Esophagus squamous epithelium (tissue), 5 donors: Measurements from ENCODE around the gene JAZF1. TPM values are rescaled to one million over a fixed set of nuclear protein-coding genes. Genes with fewer than 3 reads are reported as not detected.

Source experiments
- DNase-seq: peaks from one replicate; lab custom pipeline; 2025; lab: John Stamatoyannopoulos, UW
- H3K27ac ChIP-seq, 4 donors: fragments of 200-600 bp; sonication (generic); one replicate each; pipeline ENCODE4 v1.5.1; 2016 to 2019; ENCODE audit warnings: mild to moderate bottlenecking in 1 of 4
- H3K27me3 ChIP-seq, 4 donors: fragments of 200-600 bp; sonication (generic); 1 replicate in 3 of 4; 2 replicates in 1 of 4; pipeline versions ENCODE4 v1.5.1 to v1.6.0; 2017 to 2021; ENCODE audit warnings: antibody characterized with exemption in 1 of 4
- H3K36me3 ChIP-seq, 3 donors: fragments of 200-600 bp; sonication (generic); one replicate each; pipeline ENCODE4 v1.5.1; 2016 to 2019
- H3K4me1 ChIP-seq, 3 donors: fragments of 200-600 bp; sonication (generic); one replicate each; pipeline ENCODE4 v1.5.1; 2017 to 2019
- H3K4me3 ChIP-seq, 4 donors: fragments of 200-600 bp; sonication (generic); 1 replicate in 3 of 4; 2 replicates in 1 of 4; pipeline ENCODE4 v1.5.1; 2016 to 2019; ENCODE audit warnings: mild to moderate bottlenecking in 2 of 4, moderate library complexity in 1 of 4
- H3K9me3 ChIP-seq, 3 donors: fragments of 200-600 bp; sonication (generic); one replicate each; pipeline ENCODE4 v1.5.1; 2016 to 2019
- CTCF ChIP-seq, 6 experiments: fragments of 450-650 bp in 4 of 6; fragments of 200-600 bp in 2 of 6; sonication (generic) in 2 of 6; IDR thresholded peaks; one replicate each; pipeline ENCODE4 v1.5.1; 2016 to 2019; ENCODE audit warnings: antibody characterized with exemption in 6 of 6, mild to moderate bottlenecking in 4 of 6, moderate library complexity in 4 of 6
- POLR2A ChIP-seq, 4 donors: fragments of 450-650 bp; IDR thresholded peaks; one replicate each; pipeline ENCODE4 v1.6.1; 2017; ENCODE audit warnings: antibody characterized with exemption in 4 of 4, mild to moderate bottlenecking in 4 of 4, moderate library complexity in 3 of 4
- WGBS, 2 donors: methylation state at CpG; one replicate each; pipeline ENCODE4 v1.1.5; 2018; 5-methylcytosine and 5-hydroxymethylcytosine counted together
- intact Hi-C: fragments of 100-400 bp; cut with DNase I; formaldehyde crosslinking; loops from one replicate; pipeline ENCODE4 v1.15.0; 2022
- total RNA-seq, 4 donors: library from RNA; depleted of rRNA; stranded (reverse); fragments of >200 nt; gene quantifications; one replicate each; pipeline ENCODE4 v1.1.0, GENCODE V29; 2016
- donor health status: DM: yes; HTN: yes; CAD: no.

JAZF1 gene
- total RNA-seq, 4 donors from 2014 or later, result 1.3 to 8.6 (median 2.0) TPM

DNA sequence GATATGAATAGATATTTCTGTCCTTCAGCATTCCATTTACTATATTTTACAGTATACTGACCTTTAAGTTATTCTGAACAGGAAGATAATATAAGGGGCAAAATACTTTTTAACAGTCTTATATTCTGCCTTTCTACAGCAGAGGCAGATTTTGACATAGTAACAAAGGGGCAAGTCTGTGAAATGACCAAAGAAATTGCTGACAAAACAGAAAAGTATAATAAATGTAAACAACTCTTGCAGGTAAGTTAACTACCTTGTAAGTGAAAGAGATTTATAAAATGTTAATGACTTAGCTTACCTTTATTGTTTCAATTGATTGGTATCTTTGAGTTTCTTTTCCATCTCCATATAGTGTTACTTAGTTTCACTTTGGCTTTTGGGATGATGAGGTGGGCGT lies 384.6 kb downstream of the JAZF1 start:
- no peak overlapping the region for H3K27ac ChIP-seq
- DNase-seq, result no peak
- no peaks in the 10 kb centered on the region for H3K27me3 ChIP-seq
- TF ChIP-seq CTCF (IDR thresholded peaks at IDR 0.05) (no peak), POLR2A (IDR thresholded peaks at IDR 0.05) (no peak)
- peaks cover 0 to 87% (median 0%) of the 10 kb centered on the region in 3 donors for H3K36me3 ChIP-seq
- H3K4me1 ChIP-seq, result no peaks in the 10 kb centered on the region
- H3K9me3 ChIP-seq, result no peaks in the 10 kb centered on the region
- H3K4me3 ChIP-seq, result no peak overlapping the region
- intact Hi-C loops, result no loop called here
- 93 to 95% methylated on average over 1 of the region's 1 CpG for WGBS, 2 donors

DNA sequence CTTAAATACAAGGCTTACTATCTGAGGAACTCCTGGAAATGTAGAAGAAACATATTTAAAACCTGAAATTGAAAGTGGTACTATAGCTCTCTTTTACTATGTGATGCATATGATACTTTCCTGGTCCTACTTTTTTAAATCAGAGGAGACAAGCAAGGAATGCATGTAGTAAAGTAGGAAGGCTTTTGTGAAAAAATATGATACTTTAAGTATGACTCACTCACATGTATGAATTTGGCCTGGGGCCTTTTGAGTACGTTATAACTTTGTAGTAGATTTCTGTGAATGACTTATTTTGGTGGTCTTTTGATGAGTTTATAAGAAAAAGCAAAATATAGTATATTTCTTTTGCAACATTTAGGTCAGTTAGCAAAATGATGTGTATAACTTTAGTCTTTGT lies 386.8 kb downstream of the JAZF1 start:
- H3K4me3 ChIP-seq, result no peak overlapping the region
- H3K9me3 ChIP-seq, result no peaks in the 10 kb centered on the region
- H3K4me1 ChIP-seq, result no peaks in the 10 kb centered on the region
- no peak overlapping the region for H3K27ac ChIP-seq
- H3K27me3 ChIP-seq, result no peaks in the 10 kb centered on the region
- peaks cover 0 to 94% (median 0%) of the 10 kb centered on the region in 3 donors for H3K36me3 ChIP-seq
- no peak for DNase-seq
- intact Hi-C loops, result no loop called here
- 31 to 37% methylated on average over 1 of the region's 1 CpG for WGBS, 2 donors
- TF ChIP-seq CTCF (IDR thresholded peaks at IDR 0.05), result no peak
- no peak for TF ChIP-seq POLR2A (IDR thresholded peaks at IDR 0.05)

DNA sequence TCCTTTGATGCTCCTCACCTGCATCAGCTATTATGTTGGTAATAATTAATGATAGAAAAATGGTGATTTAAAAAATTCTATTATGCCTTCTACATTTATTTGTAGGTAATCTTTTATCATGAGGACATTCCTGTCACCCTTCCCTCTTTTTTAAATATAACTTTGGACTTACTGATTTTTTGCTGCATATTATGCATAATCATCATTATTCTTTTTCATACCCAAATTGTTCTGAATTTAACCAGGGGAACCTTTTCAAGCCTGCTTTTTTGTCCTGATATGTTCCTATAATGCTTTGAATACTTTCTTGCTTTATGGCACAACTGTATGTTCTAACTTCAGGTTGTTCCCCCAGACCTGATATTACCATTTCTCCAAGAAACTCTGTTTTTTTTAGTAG lies 392.2 kb downstream of the JAZF1 start:
- Histone ChIP-seq H3K4me1 (peaks cover 0 to 4% (median 0%) of the 10 kb centered on the region in 3 donors), H3K36me3 (peaks cover 0 to 83% (median 3%) of the 10 kb centered on the region in 3 donors), H3K27me3 (no peaks in the 10 kb centered on the region), H3K9me3 (no peaks in the 10 kb centered on the region), H3K4me3 (no peak overlapping the region), H3K27ac (no peak overlapping the region)
- DNase-seq, result no peak
- intact Hi-C loops, result no loop called here
- TF ChIP-seq CTCF (IDR thresholded peaks at IDR 0.05) (no peak), POLR2A (IDR thresholded peaks at IDR 0.05) (no peak)

DNA sequence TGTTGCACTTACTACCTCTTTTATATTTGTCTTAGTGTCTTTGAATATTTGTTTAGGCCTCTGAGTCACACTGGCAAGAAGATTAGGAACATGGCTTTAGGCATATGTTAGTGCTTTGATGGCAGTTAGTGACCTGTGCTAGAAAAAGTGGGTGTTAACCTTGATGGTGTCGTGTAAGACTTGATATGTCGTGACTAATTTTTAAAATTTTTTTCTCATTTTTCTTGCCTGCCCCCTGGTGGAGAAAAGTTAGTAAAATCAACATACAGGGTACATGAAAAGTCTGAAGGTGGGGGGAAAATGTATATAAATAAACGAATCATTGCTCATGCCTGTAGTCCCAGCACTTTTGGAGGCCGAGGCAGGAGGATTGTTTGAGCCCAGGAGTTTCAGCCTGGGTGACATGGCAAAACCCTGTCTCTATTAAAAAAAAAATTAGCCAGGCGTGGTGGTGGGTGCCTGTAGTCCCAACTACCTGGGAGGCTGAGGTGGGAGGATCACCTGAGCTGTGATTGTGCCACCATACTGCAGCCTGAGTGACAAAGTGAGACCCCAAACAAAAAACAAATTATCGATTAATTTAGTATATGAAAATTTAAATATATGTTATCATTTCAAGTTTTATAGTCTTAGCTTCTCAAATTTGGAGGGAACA lies 396.1 kb downstream of the JAZF1 start:
- H3K4me1 ChIP-seq, result peaks cover 0 to 4% (median 0%) of the 10 kb centered on the region in 3 donors
- no peaks in the 10 kb centered on the region for H3K27me3 ChIP-seq
- peak; percentile 39 to 59 (median 50) for TF ChIP-seq CTCF (IDR thresholded peaks at IDR 0.05)
- no peak for TF ChIP-seq POLR2A (IDR thresholded peaks at IDR 0.05)
- peaks cover 0 to 66% (median 3%) of the 10 kb centered on the region in 3 donors for H3K36me3 ChIP-seq
- intact Hi-C loops, result no loop called here
- H3K27ac ChIP-seq, result no peak overlapping the region
- H3K4me3 ChIP-seq, result no peak overlapping the region
- 42 to 49% methylated on average over 6 of the region's 6 CpGs for WGBS, 2 donors
- H3K9me3 ChIP-seq, result no peaks in the 10 kb centered on the region
- no peak for DNase-seq

- H3K9me3 ChIP-seq, result no peaks in the 10 kb centered on the region
- H3K4me1 ChIP-seq, result peaks cover 0 to 4% (median 0%) of the 10 kb centered on the region in 3 donors
- H3K27me3 ChIP-seq, result no peaks in the 10 kb centered on the region
- TF ChIP-seq CTCF (IDR thresholded peaks at IDR 0.05), result no peak
- no peak for TF ChIP-seq POLR2A (IDR thresholded peaks at IDR 0.05)
- WGBS, 2 donors, result 32 to 47% methylated on average over 2 of the region's 2 CpGs
- no peak for DNase-seq
- no peak overlapping the region for H3K27ac ChIP-seq
- intact Hi-C loops, result no loop called here
- H3K4me3 ChIP-seq, result no peak overlapping the region
- H3K36me3 ChIP-seq, result peaks cover 0 to 62% (median 3%) of the 10 kb centered on the region in 3 donors
These were observed 397.7 kb downstream of the JAZF1 start for GRCh38 chr7:27782849-27783248.
